Heart left ventricle (tissue), 16 donors: ENCODE measurements around the gene MCF2L. TPM values are rescaled to one million over a fixed set of nuclear protein-coding genes. Genes with fewer than 3 reads are reported as not detected.

ENCODE experiments used
- ATAC-seq, 4 donors: fragments of 200-7000 bp; cut with Tn5 transposase; one replicate each; pipeline ENCODE4 v1.9.1; 2020 to 2022; ENCODE audit warnings: moderate library complexity in 4 of 4, mild to moderate bottlenecking in 3 of 4, moderate number of reproducible peaks in 1 of 4
- DNase-seq, 5 donors: peaks; one replicate each; pipeline ENCODE4 v3.0.0-alpha.2; 2020
- H3K27ac ChIP-seq, 12 donors: fragments of 200-600 bp; sonication (generic) in 4 of 12; one replicate each; pipeline versions ENCODE4 v1.5.0 to v1.8.0; 2016 to 2022; ENCODE audit warnings: mild to moderate bottlenecking in 2 of 12
- H3K27me3 ChIP-seq, 9 donors: fragments of 200-600 bp; sonication (generic) in 2 of 9; one replicate each; pipeline versions ENCODE4 v1.5.1 to v1.8.0; 2016 to 2022; ENCODE audit warnings: mild to moderate bottlenecking in 3 of 9
- H3K36me3 ChIP-seq, 9 donors: fragments of 200-600 bp; sonication (generic) in 2 of 9; one replicate each; pipeline versions ENCODE4 v1.5.0 to v1.8.0; 2018 to 2022; ENCODE audit warnings: mild to moderate bottlenecking in 2 of 9
- H3K4me1 ChIP-seq, 12 donors: fragments of 200-600 bp; sonication (generic) in 4 of 12; one replicate each; pipeline versions ENCODE4 v1.5.0 to v1.8.0; 2016 to 2022; ENCODE audit warnings: mild to moderate bottlenecking in 3 of 12
- H3K4me3 ChIP-seq, 12 donors: fragments of 200-600 bp; sonication (generic) in 4 of 12; one replicate each; pipeline versions ENCODE4 v1.5.0 to v1.8.0; 2017 to 2022; ENCODE audit warnings: mild to moderate bottlenecking in 9 of 12, moderate library complexity in 4 of 12
- H3K9me3 ChIP-seq, 12 donors: fragments of 200-600 bp; sonication (generic) in 4 of 12; one replicate each; pipeline versions ENCODE4 v1.5.0 to v1.8.0; 2016 to 2022; ENCODE audit warnings: mild to moderate bottlenecking in 1 of 12
- CTCF ChIP-seq, 12 donors: fragments of 200-600 bp; sonication (generic) in 4 of 12; IDR thresholded peaks; one replicate each; pipeline versions ENCODE4 v1.5.0 to v1.8.0; 2018 to 2022; ENCODE audit warnings: antibody characterized with exemption in 12 of 12, mild to moderate bottlenecking in 5 of 12
- POLR2A ChIP-seq, 2 donors: fragments of 450-650 bp; IDR thresholded peaks; one replicate each; pipeline ENCODE4 v1.6.1; 2017; ENCODE audit warnings: antibody characterized with exemption in 2 of 2, mild to moderate bottlenecking in 2 of 2, moderate library complexity in 2 of 2
- WGBS, 4 donors: extraction: QIAGEN DNeasy Blood & Tissue Kit in 2 of 4; methylation state at CpG; one replicate each; pipeline versions ENCODE4 v1.1.5 to v1.1.7; 2013 to 2018; 5-methylcytosine and 5-hydroxymethylcytosine counted together
- intact Hi-C, 10 donors: fragments of 100-400 bp; cut with DNase I; formaldehyde crosslinking; loops; one replicate each; pipeline versions ENCODE4 v1.11.1 to v1.14.2; 2022
- polyA plus RNA-seq, 2 donors: library from polyadenylated mRNA; stranded (reverse); fragments of 200-250 nt; gene quantifications; one replicate each; pipeline ENCODE4 v1.2.3, GENCODE V29; 2013
- total RNA-seq, 9 donors: library from RNA; depleted of rRNA in 2 of 9; stranded (reverse); fragments of >200 nt in 2 of 9; fragmentation: NEBNext Ultra II Directional in 3 of 9; extraction: Animal tissue kit (Norgen Biotek cat#: 25700) in 3 of 9; gene quantifications; one replicate each; pipeline versions ENCODE4 v1.1.0 to v1.2.4, GENCODE V29; 2016 to 2023
- donor health status: ischemic (EF 13 %, LVEDD 7.1; RV severe dilation, severe dysfunction).
- donor health status: healthy with polysubstance abuse.
- donor health status: DM: no; HTN: yes; CAD: no.
- donor health status: DM: no; HTN: no; CAD: no.
- donor health status: ischemic (EF 25% LVEDD 6.9; RV normal size, moderate dysfunction).
- donor health status: ischemic (EF 25% LVEDD 5.7; RV mildly dilated, moderate dysfunction).
- donor health status: healthy.
- donor health status: DM: yes; HTN: yes; CAD: no.
- donor health status: ischemic (EF 35%, LVEDD 5.7; RV mildly dilated, moderate dysfunction).
- donor health status: nonischemic (EF 11% LVEDD 7.7; RV severe dilation, severe dysfunction).
- donor health status: DM: yes; HTN: yes; CAD: no.
- donor health status: PGD.
- donor health status: ischemic (EF 29% LVEDD 5.4; RV normal size, mild dysfunction).
- donor health status: nonischemic (EF 23%, LVEDD 6.1; RV moderate dilation, normal function).

The MCF2L gene
- total and polyA plus RNA-seq, 11 donors: 26.0 to 61.0 (median 42.7) TPM

GRCh38 chr13:113022745-113023574 is 53.9 kb downstream of the MCF2L start:
- ATAC-seq (peak; percentile 39 to 76 (median 69)), DNase-seq (peak in 3 of 5 donors; percentile 51 to 71 (median 60))
- H3K4me3 ChIP-seq: peak overlapping the region in 2 of 12 donors; percentile 6 to 12
- H3K27ac ChIP-seq: peak overlapping the region in 9 of 12 donors; percentile 15 to 75 (median 60)
- 42 to 49% (median 47%) methylated on average over 26 to 39 of the region's 39 CpGs for WGBS, 4 donors
- peaks cover 0 to 32% (median 10%) of the 10 kb centered on the region in 12 donors for H3K4me1 ChIP-seq
- peaks cover 0 to 5% (median 0%) of the 10 kb centered on the region in 9 donors for H3K27me3 ChIP-seq
- intact Hi-C loops: loop anchor here in 2 of 10 donors (2.0 to 5.0 kb wide), 2 partner anchors 44 to 71 kb away; no protein-coding TSS in a partner anchor
- H3K9me3 ChIP-seq: no peaks in the 10 kb centered on the region
- TF ChIP-seq CTCF (IDR thresholded peaks at IDR 0.05) (no peak), POLR2A (IDR thresholded peaks at IDR 0.05) (no peak)
- peaks cover 0 to 27% (median 0%) of the 10 kb centered on the region in 9 donors for H3K36me3 ChIP-seq

- ATAC-seq (no peak), DNase-seq (no peak)
- 75 to 90% (median 85%) methylated on average over 16 of the region's 16 CpGs for WGBS, 4 donors
- Histone ChIP-seq H3K4me3 (no peak overlapping the region), H3K9me3 (no peaks in the 10 kb centered on the region), H3K27ac (peak overlapping the region in 6 of 12 donors; percentile 15 to 75 (median 67)), H3K4me1 (peaks cover 0 to 32% (median 10%) of the 10 kb centered on the region in 12 donors), H3K27me3 (peaks cover 0 to 5% (median 0%) of the 10 kb centered on the region in 9 donors), H3K36me3 (peaks cover 0 to 22% (median 0%) of the 10 kb centered on the region in 9 donors)
- TF ChIP-seq POLR2A (IDR thresholded peaks at IDR 0.05) (no peak), CTCF (IDR thresholded peaks at IDR 0.05) (no peak)
- intact Hi-C loops: loop anchor here in 2 of 10 donors (2.0 to 5.0 kb wide), 2 partner anchors 45 to 72 kb away; no protein-coding TSS in a partner anchor
These were observed 54.8 kb downstream of the MCF2L start for GRCh38 chr13:113023694-113024430.

GRCh38 chr13:113024466-113024865 is 55.5 kb downstream of the MCF2L start:
- WGBS, 4 donors: 87 to 96% (median 92%) methylated on average over 13 of the region's 13 CpGs
- Histone ChIP-seq H3K36me3 (peaks cover 0 to 16% (median 0%) of the 10 kb centered on the region in 9 donors), H3K4me3 (no peak overlapping the region), H3K27ac (no peak overlapping the region), H3K4me1 (peaks cover 0 to 36% (median 10%) of the 10 kb centered on the region in 12 donors), H3K9me3 (no peaks in the 10 kb centered on the region), H3K27me3 (peaks cover 0 to 5% (median 0%) of the 10 kb centered on the region in 9 donors)
- no peak for ATAC-seq
- no peak for TF ChIP-seq CTCF (IDR thresholded peaks at IDR 0.05)
- TF ChIP-seq POLR2A (IDR thresholded peaks at IDR 0.05): no peak
- no peak for DNase-seq
- intact Hi-C loops: loop anchor here in 1 of 10 donors (5.0 kb wide), 1 partner anchor 72 kb away; no protein-coding TSS in a partner anchor
